Heart right ventricle (tissue), 16 donors: ENCODE results near the gene ATN1. TPM values are rescaled to one million over a fixed set of nuclear protein-coding genes. Genes with fewer than 3 reads are reported as not detected.
A peak's percentile ranks its signal among the peaks of the same experiment; 100 is the strongest.

Source experiments
- ATAC-seq, 8 donors: fragments of 200-7000 bp; cut with Tn5 transposase; one replicate each; pipeline ENCODE4 v1.9.1; 2020; ENCODE audit warnings: mild to moderate bottlenecking in 8 of 8, moderate library complexity in 8 of 8, moderate number of reproducible peaks in 1 of 8
- DNase-seq, 2 donors: peaks; one replicate each; pipeline ENCODE4 v3.0.0-alpha.2; 2020
- H3K27ac ChIP-seq, 10 donors: fragments of 200-600 bp; sonication (generic) in 2 of 10; one replicate each; pipeline versions ENCODE4 v1.5.0 to v1.8.0; 2020 to 2022; ENCODE audit warnings: mild to moderate bottlenecking in 3 of 10
- H3K27me3 ChIP-seq, 7 donors: fragments of 200-600 bp; one replicate each; pipeline ENCODE4 v1.8.0; 2021 to 2022; ENCODE audit warnings: mild to moderate bottlenecking in 2 of 7
- H3K36me3 ChIP-seq, 9 donors: fragments of 200-600 bp; sonication (generic) in 1 of 9; one replicate each; pipeline versions ENCODE4 v1.5.0 to v1.8.0; 2020 to 2022; ENCODE audit warnings: mild to moderate bottlenecking in 2 of 9
- H3K4me1 ChIP-seq, 9 donors: fragments of 200-600 bp; sonication (generic) in 1 of 9; one replicate each; pipeline versions ENCODE4 v1.5.0 to v1.8.0; 2020 to 2022; ENCODE audit warnings: mild to moderate bottlenecking in 4 of 9
- H3K4me3 ChIP-seq, 10 donors: fragments of 200-600 bp; sonication (generic) in 2 of 10; one replicate each; pipeline versions ENCODE4 v1.5.0 to v1.8.0; 2020 to 2022; ENCODE audit warnings: mild to moderate bottlenecking in 7 of 10, moderate library complexity in 2 of 10
- H3K9me3 ChIP-seq, 11 donors: fragments of 200-600 bp in 10 of 11; sonication (generic) in 2 of 11; one replicate each; pipeline versions ENCODE4 v1.5.0 to v1.8.0; 2013 to 2022; ENCODE audit warnings: mild to moderate bottlenecking in 2 of 11, control low read depth in 1 of 11, moderate library complexity in 1 of 11
- WGBS, 2 donors: extraction: QIAGEN DNeasy Blood & Tissue Kit; methylation state at CpG; one replicate each; pipeline ENCODE4 v1.1.7; 2013; ENCODE audit warnings: inconsistent platforms in 1 of 2; 5-methylcytosine and 5-hydroxymethylcytosine counted together
- intact Hi-C, 10 donors: fragments of 100-400 bp; cut with DNase I; formaldehyde crosslinking; loops; one replicate each; pipeline versions ENCODE4 v1.11.1 to v1.14.2; 2022
- polyA plus RNA-seq, 2 donors: library from polyadenylated mRNA; stranded (reverse); fragments of 200-250 nt; gene quantifications; one replicate each; pipeline ENCODE4 v1.2.3, GENCODE V29; 2013
- total RNA-seq, 10 donors: library from RNA; stranded (reverse); fragmentation: NEBNext Ultra II Directional in 3 of 10; extraction: Animal tissue kit (Norgen Biotek cat#: 25700) in 3 of 10; gene quantifications; one replicate each; pipeline versions ENCODE4 v1.2.1 to v1.2.4, GENCODE V29; 2021 to 2023
- TF ChIP-seq, protein P1 (sequence below), 9 donors: fragments of 200-600 bp; sonication (generic) in 2 of 9; IDR thresholded peaks; one replicate each; pipeline versions ENCODE4 v1.5.0 to v1.8.0; 2021 to 2022; ENCODE audit warnings: antibody characterized with exemption in 9 of 9, mild to moderate bottlenecking in 5 of 9, moderate library complexity in 1 of 9
- donor health status: Arrhythmogenic right ventricular cardiomyopathy.
- donor health status: ischemic (EF 13 %, LVEDD 7.1; RV severe dilation, severe dysfunction).
- donor health status: healthy with polysubstance abuse.
- donor health status: DM: no; HTN: yes; CAD: no.
- donor health status: DM: no; HTN: no; CAD: no.
- donor health status: ischemic (EF 25% LVEDD 6.9; RV normal size, moderate dysfunction).
- donor health status: ischemic (EF 25% LVEDD 5.7; RV mildly dilated, moderate dysfunction).
- donor health status: healthy.
- donor health status: DM: yes; HTN: yes; CAD: no.
- donor health status: Ischemic cardiomyopathy.
- donor health status: ischemic (EF 35%, LVEDD 5.7; RV mildly dilated, moderate dysfunction).
- donor health status: nonischemic (EF 11% LVEDD 7.7; RV severe dilation, severe dysfunction).
- donor health status: DM: yes; HTN: yes; CAD: no.
- donor health status: PGD.
- donor health status: ischemic (EF 29% LVEDD 5.4; RV normal size, mild dysfunction).
- donor health status: nonischemic (EF 23%, LVEDD 6.1; RV moderate dilation, normal function).

The ATN1 gene
- total and polyA plus RNA-seq, 12 donors, result 48.7 to 96.7 (median 65.8) TPM

DNA sequence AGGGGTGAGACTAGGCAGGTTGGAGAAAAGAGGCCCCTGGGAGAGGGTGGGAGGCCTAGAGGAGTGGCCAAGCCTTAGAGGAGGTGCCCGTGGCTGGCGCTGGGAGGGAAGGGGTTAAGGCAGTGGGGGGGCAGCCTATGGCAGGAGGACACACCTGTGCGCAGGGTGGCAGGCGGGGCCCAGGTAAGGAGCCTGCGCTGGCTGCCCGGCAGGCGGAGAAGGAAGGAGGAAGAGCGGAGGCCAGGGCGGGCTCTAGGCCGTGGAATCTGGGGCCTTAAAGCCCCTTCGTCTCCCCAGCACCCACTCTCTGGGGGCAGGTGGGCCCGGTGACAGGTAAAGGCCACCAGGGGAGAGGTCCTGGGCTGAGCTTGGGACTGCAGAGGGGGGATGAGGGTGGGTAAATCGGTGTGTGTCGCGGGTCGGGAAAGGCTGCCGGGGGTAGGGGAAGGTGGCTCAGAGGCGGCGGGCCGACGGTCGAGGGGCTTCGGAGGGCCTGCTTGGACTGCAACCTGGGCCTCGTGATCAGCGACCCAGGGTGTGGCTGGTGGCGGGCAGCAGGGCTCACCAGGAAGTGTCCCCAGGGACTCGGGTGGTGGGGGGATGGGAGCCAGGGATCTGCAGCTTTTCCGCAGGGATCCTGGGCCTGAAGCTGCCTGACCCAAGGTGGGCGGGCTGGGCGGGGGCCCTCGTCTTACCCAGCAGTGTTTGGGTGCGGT is 35.4 kb downstream of the ATN1 start:
- H3K27me3 ChIP-seq, result no peaks in the 10 kb centered on the region
- intact Hi-C loops, result loop anchor here in 5 of 10 donors (2.0 to 10.0 kb wide), 6 partner anchors 18 to 129 kb away; partner anchors contain the start of genes C12orf57 (in 2 of the 5), LPCAT3 (in 2 of the 5) and C1R (in 1 of the 5)
- WGBS, 2 donors, result 82 to 83% methylated on average over 32 of the region's 32 CpGs
- peaks cover 16 to 67% (median 55%) of the 10 kb centered on the region in 9 donors for H3K4me1 ChIP-seq
- H3K36me3 ChIP-seq, result peaks cover 0 to 59% (median 24%) of the 10 kb centered on the region in 9 donors
- H3K27ac ChIP-seq, result peak overlapping the region in 9 of 10 donors; percentile 73 to 98 (median 82)
- H3K4me3 ChIP-seq, result no peak overlapping the region
- ATAC-seq (peak in 1 of 8 donors; percentile 4), DNase-seq (no peak)
- no peaks in the 10 kb centered on the region for H3K9me3 ChIP-seq
- TF ChIP-seq, protein P1, sequence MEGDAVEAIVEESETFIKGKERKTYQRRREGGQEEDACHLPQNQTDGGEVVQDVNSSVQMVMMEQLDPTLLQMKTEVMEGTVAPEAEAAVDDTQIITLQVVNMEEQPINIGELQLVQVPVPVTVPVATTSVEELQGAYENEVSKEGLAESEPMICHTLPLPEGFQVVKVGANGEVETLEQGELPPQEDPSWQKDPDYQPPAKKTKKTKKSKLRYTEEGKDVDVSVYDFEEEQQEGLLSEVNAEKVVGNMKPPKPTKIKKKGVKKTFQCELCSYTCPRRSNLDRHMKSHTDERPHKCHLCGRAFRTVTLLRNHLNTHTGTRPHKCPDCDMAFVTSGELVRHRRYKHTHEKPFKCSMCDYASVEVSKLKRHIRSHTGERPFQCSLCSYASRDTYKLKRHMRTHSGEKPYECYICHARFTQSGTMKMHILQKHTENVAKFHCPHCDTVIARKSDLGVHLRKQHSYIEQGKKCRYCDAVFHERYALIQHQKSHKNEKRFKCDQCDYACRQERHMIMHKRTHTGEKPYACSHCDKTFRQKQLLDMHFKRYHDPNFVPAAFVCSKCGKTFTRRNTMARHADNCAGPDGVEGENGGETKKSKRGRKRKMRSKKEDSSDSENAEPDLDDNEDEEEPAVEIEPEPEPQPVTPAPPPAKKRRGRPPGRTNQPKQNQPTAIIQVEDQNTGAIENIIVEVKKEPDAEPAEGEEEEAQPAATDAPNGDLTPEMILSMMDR (IDR thresholded peaks at IDR 0.05), result no peak

DNA sequence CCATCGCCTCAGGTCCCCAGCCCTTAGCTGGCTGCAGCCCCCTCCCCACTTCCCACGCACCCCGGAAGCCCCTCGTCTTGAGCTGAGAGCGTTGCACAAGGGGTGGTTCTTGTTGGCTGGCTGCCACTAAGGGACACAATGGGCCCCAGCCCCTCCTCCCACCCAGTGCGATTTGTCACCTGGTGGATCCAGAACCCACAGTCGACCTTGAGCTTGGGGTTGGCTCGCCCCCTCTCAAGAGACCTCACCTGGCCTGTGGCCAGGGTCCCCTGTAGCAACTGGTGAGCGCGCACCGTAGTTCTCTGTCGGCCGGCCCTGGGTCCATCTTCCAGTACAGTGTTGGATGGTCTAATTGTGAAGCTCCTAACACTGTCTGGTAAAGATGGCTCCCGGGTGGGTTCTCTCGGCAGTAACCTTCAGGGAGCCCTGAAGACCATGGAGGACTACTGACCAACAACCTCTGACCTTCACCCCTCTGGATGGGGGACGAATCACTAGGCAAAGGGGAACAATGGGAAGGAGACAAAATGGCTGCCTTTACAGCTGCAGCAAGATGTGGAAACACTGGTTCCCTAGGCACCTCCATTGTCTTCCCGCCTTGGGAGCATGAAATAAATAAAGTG is 36.1 kb downstream of the ATN1 start:
- 73 to 79% methylated on average over 17 of the region's 17 CpGs for WGBS, 2 donors
- Histone ChIP-seq H3K4me3 (no peak overlapping the region), H3K27me3 (no peaks in the 10 kb centered on the region), H3K9me3 (no peaks in the 10 kb centered on the region), H3K4me1 (peaks cover 20 to 67% (median 54%) of the 10 kb centered on the region in 9 donors), H3K36me3 (peaks cover 0 to 59% (median 31%) of the 10 kb centered on the region in 9 donors), H3K27ac (peak overlapping the region in 6 of 10 donors; percentile 71 to 84 (median 76))
- TF ChIP-seq, protein P1 (IDR thresholded peaks at IDR 0.05), result no peak
- no peak for ATAC-seq
- no peak for DNase-seq
- intact Hi-C loops, result loop anchor here in 7 of 10 donors (2.0 to 10.0 kb wide), 7 partner anchors 19 to 128 kb away; partner anchors contain the start of genes C12orf57 (in 4 of the 7), LPCAT3 (in 2 of the 7) and C1R (in 1 of the 7)

DNA sequence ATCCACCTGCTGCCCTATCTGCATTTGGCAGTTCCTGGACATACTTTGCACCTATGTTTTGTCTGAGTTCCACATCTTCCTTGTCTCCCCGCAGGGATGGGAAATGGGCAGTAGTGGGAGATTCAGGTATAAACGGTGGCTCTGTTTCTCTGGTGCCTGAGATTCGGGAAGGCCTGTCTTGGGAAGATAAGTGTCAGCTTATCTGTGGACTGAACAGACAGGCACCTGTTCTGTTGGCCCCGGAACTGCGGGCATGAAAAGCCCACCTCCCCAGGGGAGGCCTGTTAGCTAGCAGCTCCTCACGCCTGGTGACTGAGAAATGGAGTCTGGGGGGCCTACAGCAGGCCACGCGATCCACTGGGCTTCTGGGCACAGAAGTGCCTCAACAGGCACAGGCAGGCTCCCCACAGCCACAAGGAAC is 36.9 kb downstream of the ATN1 start:
- Histone ChIP-seq H3K4me1 (peaks cover 25 to 67% (median 56%) of the 10 kb centered on the region in 9 donors), H3K9me3 (no peaks in the 10 kb centered on the region), H3K27ac (peak overlapping the region in 9 of 10 donors; percentile 3 to 84 (median 74)), H3K36me3 (peaks cover 0 to 60% (median 32%) of the 10 kb centered on the region in 9 donors), H3K4me3 (no peak overlapping the region), H3K27me3 (no peaks in the 10 kb centered on the region)
- TF ChIP-seq, protein P1 (IDR thresholded peaks at IDR 0.05), result no peak
- 72 to 75% methylated on average over 8 of the region's 8 CpGs for WGBS, 2 donors
- intact Hi-C loops, result loop anchor here in 7 of 10 donors (1.0 to 10.0 kb wide), 8 partner anchors 20 to 128 kb away; partner anchors contain the start of genes C12orf57 (in 4 of the 7), C1R (in 2 of the 7), LPCAT3 (in 2 of the 7) and SPSB2 (in 1 of the 7)
- no peak for DNase-seq
- ATAC-seq, result no peak
